Bronchial epithelial cell (primary cell): ENCODE measurements around the gene NUTF2. TPM values are rescaled to one million over a fixed set of nuclear protein-coding genes. Genes with fewer than 3 reads are reported as not detected.

Experiments used
- DNase-seq: peaks from one replicate; pipeline ENCODE4 v3.0.0-alpha.2; 2010; ENCODE audit warnings: low read depth
- FAIRE-seq: peaks from 2 replicates; lab custom pipeline; 2011; peaks lifted over from hg19 to GRCh38; lab: Jason Lieb, UNC
- H3K27me3 ChIP-seq: 2 replicates; pipeline ENCODE4 v1.5.1; 2011; ENCODE audit warnings: low read length; ENCODE audit not compliant: control insufficient read depth, insufficient read depth
- H3K36me3 ChIP-seq: 2 replicates; pipeline ENCODE4 v1.5.1; 2011; ENCODE audit warnings: low read length; ENCODE audit not compliant: control insufficient read depth, insufficient read depth
- H3K4me3 ChIP-seq: 2 replicates; pipeline ENCODE4 v1.5.1; 2011; ENCODE audit warnings: mild to moderate bottlenecking, low read depth, low read length, control low read depth
- CTCF ChIP-seq: IDR thresholded peaks from 2 replicates; pipeline ENCODE4 v1.5.1; 2011; ENCODE audit warnings: mild to moderate bottlenecking, moderate library complexity, low read length, control low read depth, inconsistent platforms; ENCODE audit not compliant: insufficient read depth, severe bottlenecking
- total RNA-seq: library from RNA; depleted of rRNA; stranded (reverse); fragments of >200 nt; gene quantifications from 2 replicates; pipeline ENCODE4 v1.2.1, GENCODE V29; 2014

NUTF2 gene
- total RNA-seq, 1 donor from 2014 or later, result 42.6 TPM

- Histone ChIP-seq H3K4me3 (no peak overlapping the region), H3K27me3 (no peaks in the 10 kb centered on the region), H3K36me3 (peaks cover 6% of the 10 kb centered on the region)
- no peak for DNase-seq
- TF ChIP-seq CTCF, result no peak
- FAIRE-seq, result no peak
Observed at GRCh38 chr16:67856927-67857546, 10.3 kb downstream of the NUTF2 start.

GRCh38 chr16:67857547-67858233 is 11.0 kb downstream of the NUTF2 start:
- TF ChIP-seq CTCF, result no peak
- no peak for FAIRE-seq
- peaks cover 6% of the 10 kb centered on the region for H3K36me3 ChIP-seq
- H3K4me3 ChIP-seq, result no peak overlapping the region
- DNase-seq, result peak; percentile 99
- no peaks in the 10 kb centered on the region for H3K27me3 ChIP-seq

GRCh38 chr16:67858500-67858899 is 11.8 kb downstream of the NUTF2 start:
- peaks cover 6% of the 10 kb centered on the region for H3K36me3 ChIP-seq
- no peaks in the 10 kb centered on the region for H3K27me3 ChIP-seq
- no peak for FAIRE-seq
- no peak overlapping the region for H3K4me3 ChIP-seq
- no peak for TF ChIP-seq CTCF
- DNase-seq, result no peak

- FAIRE-seq (no peak), DNase-seq (peak; percentile 89)
- H3K36me3 ChIP-seq, result peaks cover 7% of the 10 kb centered on the region
- no peaks in the 10 kb centered on the region for H3K27me3 ChIP-seq
- TF ChIP-seq CTCF, result no peak
- H3K4me3 ChIP-seq, result no peak overlapping the region
Observed at GRCh38 chr16:67860589-67861398, 14.1 kb downstream of the NUTF2 start.

GRCh38 chr16:67861877-67862276 is 15.1 kb downstream of the NUTF2 start:
- Histone ChIP-seq H3K27me3 (no peaks in the 10 kb centered on the region), H3K4me3 (no peak overlapping the region), H3K36me3 (peaks cover 7% of the 10 kb centered on the region)
- FAIRE-seq (no peak), DNase-seq (no peak)
- no peak for TF ChIP-seq CTCF
